K562 (cell line): ENCODE results near the gene MAST4.

Source experiments
- CLOCK ChIP-seq: fragments of 250-450 bp; sonication (Bioruptor Pico); IDR thresholded peaks from 2 replicates; pipeline ENCODE4 v1.4.0; 2020; ENCODE audit warnings: mild to moderate bottlenecking, moderate library complexity, borderline replicate concordance
- EZH2 ChIP-seq: IDR thresholded peaks from 2 replicates; pipeline ENCODE4 v1.6.1; 2012; ENCODE audit warnings: low read depth, mild to moderate bottlenecking, inconsistent platforms, low read length, borderline replicate concordance
- TF ChIP-seq, protein P1 (sequence below): sonication (generic); formaldehyde crosslinking; IDR thresholded peaks from 2 replicates; pipeline ENCODE4 v1.8.1; 2023; ENCODE audit warnings: mild to moderate bottlenecking, missing genetic modification reagents
- TF ChIP-seq, protein P2 (sequence below): sonication (generic); formaldehyde crosslinking; IDR thresholded peaks from 2 replicates; pipeline ENCODE4 v1.8.1; 2022; ENCODE audit warnings: missing genetic modification reagents

DNA sequence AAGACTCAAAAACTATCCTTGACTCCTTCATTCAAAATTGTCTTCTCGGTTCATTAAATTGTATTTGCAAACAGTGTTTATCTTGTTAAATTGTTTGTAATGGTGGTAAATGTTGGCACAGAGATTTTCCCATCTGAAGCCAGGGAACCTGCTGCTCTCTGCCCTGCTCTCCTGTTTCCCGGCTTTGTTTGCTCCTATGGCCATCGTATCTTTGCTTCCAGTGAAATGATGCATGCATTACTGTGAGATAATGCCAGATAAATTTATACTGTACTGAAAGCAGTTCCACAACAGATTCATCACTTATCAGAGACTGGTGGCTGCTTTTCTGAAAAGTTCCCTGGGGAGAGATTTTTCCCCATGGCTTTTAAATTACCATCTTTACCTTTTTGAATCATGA, 519.1 kb downstream of the MAST4 start:
- TF ChIP-seq, protein P1, sequence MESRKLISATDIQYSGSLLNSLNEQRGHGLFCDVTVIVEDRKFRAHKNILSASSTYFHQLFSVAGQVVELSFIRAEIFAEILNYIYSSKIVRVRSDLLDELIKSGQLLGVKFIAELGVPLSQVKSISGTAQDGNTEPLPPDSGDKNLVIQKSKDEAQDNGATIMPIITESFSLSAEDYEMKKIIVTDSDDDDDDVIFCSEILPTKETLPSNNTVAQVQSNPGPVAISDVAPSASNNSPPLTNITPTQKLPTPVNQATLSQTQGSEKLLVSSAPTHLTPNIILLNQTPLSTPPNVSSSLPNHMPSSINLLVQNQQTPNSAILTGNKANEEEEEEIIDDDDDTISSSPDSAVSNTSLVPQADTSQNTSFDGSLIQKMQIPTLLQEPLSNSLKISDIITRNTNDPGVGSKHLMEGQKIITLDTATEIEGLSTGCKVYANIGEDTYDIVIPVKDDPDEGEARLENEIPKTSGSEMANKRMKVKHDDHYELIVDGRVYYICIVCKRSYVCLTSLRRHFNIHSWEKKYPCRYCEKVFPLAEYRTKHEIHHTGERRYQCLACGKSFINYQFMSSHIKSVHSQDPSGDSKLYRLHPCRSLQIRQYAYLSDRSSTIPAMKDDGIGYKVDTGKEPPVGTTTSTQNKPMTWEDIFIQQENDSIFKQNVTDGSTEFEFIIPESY (CRISPR knock-in tag): no peak
- no peak for TF ChIP-seq CLOCK
- TF ChIP-seq, protein P2, sequence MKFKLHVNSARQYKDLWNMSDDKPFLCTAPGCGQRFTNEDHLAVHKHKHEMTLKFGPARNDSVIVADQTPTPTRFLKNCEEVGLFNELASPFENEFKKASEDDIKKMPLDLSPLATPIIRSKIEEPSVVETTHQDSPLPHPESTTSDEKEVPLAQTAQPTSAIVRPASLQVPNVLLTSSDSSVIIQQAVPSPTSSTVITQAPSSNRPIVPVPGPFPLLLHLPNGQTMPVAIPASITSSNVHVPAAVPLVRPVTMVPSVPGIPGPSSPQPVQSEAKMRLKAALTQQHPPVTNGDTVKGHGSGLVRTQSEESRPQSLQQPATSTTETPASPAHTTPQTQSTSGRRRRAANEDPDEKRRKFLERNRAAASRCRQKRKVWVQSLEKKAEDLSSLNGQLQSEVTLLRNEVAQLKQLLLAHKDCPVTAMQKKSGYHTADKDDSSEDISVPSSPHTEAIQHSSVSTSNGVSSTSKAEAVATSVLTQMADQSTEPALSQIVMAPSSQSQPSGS (CRISPR knock-in tag): no peak
- TF ChIP-seq EZH2: no peak
